OCI-LY3 (cell line): ENCODE results near the gene GPR63.

Experiments
- H2AFZ ChIP-seq: fragments of 200-600, 300-600 bp; shearing (Covaris generic); 2 replicates; pipeline ENCODE4 v1.6.0; 2014; ENCODE audit warnings: antibody characterized with exemption, low read depth, low read length
- H3K27ac ChIP-seq: fragments of 200-600, 300-600 bp; sonication (generic); 2 replicates; pipeline ENCODE4 v1.5.1; 2014; ENCODE audit warnings: mild to moderate bottlenecking, low read length, moderate library complexity, mixed read lengths
- H3K27me3 ChIP-seq: fragments of 200-600, 300-600 bp; sonication (generic); 2 replicates; pipeline ENCODE4 v1.6.1; 2014; ENCODE audit warnings: low read depth, low read length, mixed read lengths
- H3K36me3 ChIP-seq: fragments of 200-600, 300-600 bp; sonication (generic); replicated peaks from 2 replicates; pipeline ENCODE3; 2014; ENCODE audit warnings: low read depth, low read length, mixed read lengths
- H3K4me1 ChIP-seq: fragments of 300-600, 200-600 bp; sonication (generic); 2 replicates; pipeline ENCODE4 v1.6.1; 2014; ENCODE audit warnings: low read length, mixed read lengths
- H3K4me2 ChIP-seq: fragments of 200-600, 300-600 bp; sonication (generic); 2 replicates; pipeline ENCODE4 v1.6.1; 2014; ENCODE audit warnings: low read length, mixed read lengths
- H3K4me3 ChIP-seq: fragments of 300-600, 200-600 bp; sonication (generic); 2 replicates; pipeline ENCODE4 v1.5.1; 2014; ENCODE audit warnings: antibody characterized with exemption, mild to moderate bottlenecking, low read length, moderate library complexity
- H3K79me2 ChIP-seq: fragments of 300-600, 200-600 bp; shearing (Covaris generic); 2 replicates; pipeline ENCODE4 v1.6.1; 2014; ENCODE audit warnings: mild to moderate bottlenecking, low read length, mixed read lengths
- H3K9ac ChIP-seq: fragments of 300-600, 200-600 bp; shearing (Covaris generic); 2 replicates; pipeline ENCODE4 v1.6.0; 2014; ENCODE audit warnings: mild to moderate bottlenecking, low read length, moderate library complexity
- H3K9me3 ChIP-seq: fragments of 200-600, 300-600 bp; shearing (Covaris generic); 2 replicates; pipeline ENCODE4 v1.6.1; 2014; ENCODE audit warnings: low read length, mixed read lengths; ENCODE audit not compliant: insufficient read depth
- H4K20me1 ChIP-seq: fragments of 200-600, 300-600 bp; sonication (generic); 2 replicates; pipeline ENCODE4 v1.6.1; 2016; ENCODE audit warnings: low read length, mixed read lengths; ENCODE audit not compliant: insufficient read depth
- EZH2phosphoT487 ChIP-seq: fragments of 200-600 bp; shearing (Covaris generic); IDR thresholded peaks from 2 replicates; pipeline ENCODE4 v1.6.1; 2018; ENCODE audit warnings: antibody characterized with exemption, mixed run types, low read depth
- TF ChIP-seq, protein P1 (sequence below): fragments of 200-600, 300-600 bp; sonication (generic); IDR thresholded peaks from 2 replicates; pipeline ENCODE4 v1.5.1; 2014; ENCODE audit warnings: antibody characterized with exemption, low read length, low read depth

GPR63 gene

DNA sequence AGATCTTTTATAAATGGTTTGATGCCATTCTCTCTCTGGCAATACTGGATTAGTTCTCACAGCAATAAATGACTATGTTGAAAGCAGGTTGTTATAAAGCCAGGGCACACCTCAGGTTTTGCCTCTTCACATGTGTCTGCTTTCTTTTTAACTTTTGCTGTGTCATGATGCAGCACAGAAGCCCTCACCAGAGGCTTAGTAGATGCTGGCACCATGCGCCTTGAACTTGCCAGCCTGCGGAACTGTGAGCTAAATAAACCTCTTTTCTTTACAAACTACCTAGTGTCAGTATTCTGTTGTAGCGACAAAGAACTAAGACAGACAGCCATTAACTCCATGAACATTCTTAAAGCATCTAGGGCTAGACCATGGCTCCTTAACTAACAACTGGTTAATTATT is 15.3 kb upstream of the GPR63 start:
- H2AFZ ChIP-seq, result no peak overlapping the region
- no peak for TF ChIP-seq EZH2phosphoT487
- TF ChIP-seq, protein P1, sequence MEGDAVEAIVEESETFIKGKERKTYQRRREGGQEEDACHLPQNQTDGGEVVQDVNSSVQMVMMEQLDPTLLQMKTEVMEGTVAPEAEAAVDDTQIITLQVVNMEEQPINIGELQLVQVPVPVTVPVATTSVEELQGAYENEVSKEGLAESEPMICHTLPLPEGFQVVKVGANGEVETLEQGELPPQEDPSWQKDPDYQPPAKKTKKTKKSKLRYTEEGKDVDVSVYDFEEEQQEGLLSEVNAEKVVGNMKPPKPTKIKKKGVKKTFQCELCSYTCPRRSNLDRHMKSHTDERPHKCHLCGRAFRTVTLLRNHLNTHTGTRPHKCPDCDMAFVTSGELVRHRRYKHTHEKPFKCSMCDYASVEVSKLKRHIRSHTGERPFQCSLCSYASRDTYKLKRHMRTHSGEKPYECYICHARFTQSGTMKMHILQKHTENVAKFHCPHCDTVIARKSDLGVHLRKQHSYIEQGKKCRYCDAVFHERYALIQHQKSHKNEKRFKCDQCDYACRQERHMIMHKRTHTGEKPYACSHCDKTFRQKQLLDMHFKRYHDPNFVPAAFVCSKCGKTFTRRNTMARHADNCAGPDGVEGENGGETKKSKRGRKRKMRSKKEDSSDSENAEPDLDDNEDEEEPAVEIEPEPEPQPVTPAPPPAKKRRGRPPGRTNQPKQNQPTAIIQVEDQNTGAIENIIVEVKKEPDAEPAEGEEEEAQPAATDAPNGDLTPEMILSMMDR, result no peak
- H3K36me3 ChIP-seq, result no peaks in the 10 kb centered on the region
- H3K9me3 ChIP-seq, result no peaks in the 10 kb centered on the region
- H3K4me3 ChIP-seq, result no peak overlapping the region
- no peaks in the 10 kb centered on the region for H4K20me1 ChIP-seq
- no peak overlapping the region for H3K9ac ChIP-seq
- H3K27ac ChIP-seq, result no peak overlapping the region
- H3K4me2 ChIP-seq, result no peak overlapping the region
- H3K79me2 ChIP-seq, result no peaks in the 10 kb centered on the region
- no peaks in the 10 kb centered on the region for H3K27me3 ChIP-seq
- no peaks in the 10 kb centered on the region for H3K4me1 ChIP-seq

DNA sequence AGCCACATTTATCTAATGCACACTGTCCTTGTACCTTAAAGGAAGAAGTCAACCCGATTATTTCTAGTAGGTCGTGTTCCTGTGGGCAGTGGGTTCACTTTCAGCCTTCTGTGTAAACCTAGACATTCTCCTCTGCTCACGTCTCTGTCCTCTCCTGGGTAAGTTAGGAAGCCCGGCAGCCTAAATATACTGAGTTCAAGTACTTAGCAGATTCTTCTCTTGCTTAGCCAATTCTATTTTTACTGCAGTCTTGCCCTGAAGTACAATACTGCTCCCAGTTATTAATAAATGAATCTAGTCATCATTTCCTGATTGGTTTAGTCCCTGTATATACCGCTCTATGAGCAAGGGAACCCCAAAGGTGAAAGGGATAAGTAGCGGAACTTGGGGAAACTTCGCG is 14.6 kb upstream of the GPR63 start:
- H3K9me3 ChIP-seq, result no peaks in the 10 kb centered on the region
- H4K20me1 ChIP-seq, result no peaks in the 10 kb centered on the region
- H3K9ac ChIP-seq, result no peak overlapping the region
- no peaks in the 10 kb centered on the region for H3K4me1 ChIP-seq
- H3K36me3 ChIP-seq, result no peaks in the 10 kb centered on the region
- no peak overlapping the region for H3K4me2 ChIP-seq
- no peak overlapping the region for H3K27ac ChIP-seq
- no peak for TF ChIP-seq EZH2phosphoT487
- TF ChIP-seq, protein P1, result no peak
- H2AFZ ChIP-seq, result no peak overlapping the region
- H3K79me2 ChIP-seq, result no peaks in the 10 kb centered on the region
- H3K27me3 ChIP-seq, result no peaks in the 10 kb centered on the region
- H3K4me3 ChIP-seq, result no peak overlapping the region

DNA sequence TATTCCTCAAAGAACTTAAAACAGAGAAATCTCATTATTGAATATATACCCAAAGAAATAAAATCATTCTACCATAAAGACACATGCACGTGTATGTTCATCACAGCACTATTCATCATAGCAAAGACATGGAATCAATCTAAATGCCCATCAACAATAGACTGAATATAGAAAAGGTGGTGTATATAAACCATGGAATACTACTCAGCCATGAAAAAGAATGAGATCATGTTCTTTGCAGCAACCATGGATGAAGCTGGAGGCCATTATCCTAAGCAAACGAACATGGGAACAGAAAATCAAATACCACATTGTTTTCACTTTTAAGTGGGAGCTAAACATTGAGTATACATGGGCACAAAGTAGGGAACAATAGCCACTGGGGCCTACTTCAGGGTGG is 12.3 kb upstream of the GPR63 start:
- H3K9ac ChIP-seq, result no peak overlapping the region
- H3K27me3 ChIP-seq, result no peaks in the 10 kb centered on the region
- H2AFZ ChIP-seq, result no peak overlapping the region
- TF ChIP-seq EZH2phosphoT487, result no peak
- no peaks in the 10 kb centered on the region for H3K9me3 ChIP-seq
- no peak overlapping the region for H3K4me3 ChIP-seq
- no peaks in the 10 kb centered on the region for H3K4me1 ChIP-seq
- no peaks in the 10 kb centered on the region for H3K79me2 ChIP-seq
- no peak overlapping the region for H3K4me2 ChIP-seq
- no peak overlapping the region for H3K27ac ChIP-seq
- H4K20me1 ChIP-seq, result no peaks in the 10 kb centered on the region
- H3K36me3 ChIP-seq, result no peaks in the 10 kb centered on the region

DNA sequence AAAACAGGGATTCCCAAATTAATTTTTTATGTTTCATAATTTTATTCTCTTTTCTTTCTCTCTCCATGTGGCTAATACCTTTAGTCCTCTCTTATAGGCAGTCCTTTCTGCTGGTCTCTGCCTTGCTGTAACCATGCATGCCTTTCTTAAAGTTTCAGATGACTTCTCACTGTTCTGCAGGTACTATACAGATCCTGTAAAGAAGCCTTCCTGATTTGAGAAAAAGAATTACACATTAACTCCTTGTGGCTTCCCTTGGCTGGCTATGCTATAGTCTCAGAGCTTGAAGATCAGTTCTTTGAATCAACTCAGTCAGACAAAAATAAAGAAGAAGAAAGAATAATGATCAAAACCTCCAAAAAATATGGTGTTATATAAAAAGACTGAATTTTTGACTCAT is 7.3 kb upstream of the GPR63 start:
- Histone ChIP-seq H4K20me1 (no peaks in the 10 kb centered on the region), H3K4me1 (no peaks in the 10 kb centered on the region), H3K4me2 (no peak overlapping the region), H3K79me2 (no peaks in the 10 kb centered on the region), H3K36me3 (no peaks in the 10 kb centered on the region), H3K27me3 (no peaks in the 10 kb centered on the region), H3K27ac (no peak overlapping the region), H3K9ac (no peak overlapping the region), H3K4me3 (no peak overlapping the region), H2AFZ (no peak overlapping the region), H3K9me3 (no peaks in the 10 kb centered on the region)
- TF ChIP-seq, protein P1, result no peak
- no peak for TF ChIP-seq EZH2phosphoT487

DNA sequence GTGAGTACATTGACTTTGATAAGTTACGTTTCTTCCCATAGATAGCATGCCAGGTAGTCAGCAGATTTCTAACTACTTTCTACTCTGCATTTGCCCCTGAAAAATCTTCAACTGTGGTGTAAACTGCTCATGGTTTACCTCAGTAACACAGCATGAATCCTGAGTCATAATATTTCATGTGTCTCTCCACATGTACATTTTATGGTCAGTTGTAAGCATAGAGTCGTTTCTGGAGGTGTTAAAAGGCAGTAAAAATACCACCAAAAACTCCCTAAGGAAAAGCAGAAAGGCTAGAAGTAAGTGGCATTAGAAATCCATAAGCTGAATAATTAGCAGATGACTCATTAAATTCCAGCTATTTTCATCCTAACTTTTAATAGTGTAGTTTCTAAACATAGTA is 4.1 kb upstream of the GPR63 start:
- Histone ChIP-seq H3K36me3 (no peaks in the 10 kb centered on the region), H2AFZ (no peak overlapping the region), H3K9ac (no peak overlapping the region), H3K4me1 (peaks cover 6% of the 10 kb centered on the region), H4K20me1 (no peaks in the 10 kb centered on the region), H3K27ac (no peak overlapping the region), H3K9me3 (no peaks in the 10 kb centered on the region), H3K79me2 (no peaks in the 10 kb centered on the region), H3K27me3 (peaks cover 10% of the 10 kb centered on the region; the same call in 1 of the 2 replicates), H3K4me3 (no peak overlapping the region), H3K4me2 (no peak overlapping the region)
- TF ChIP-seq, protein P1, result no peak
- TF ChIP-seq EZH2phosphoT487, result no peak
